Astrocyte of the hippocampus (primary cell): Measurements from ENCODE around the gene NKAIN1.
A peak's percentile ranks its signal among the peaks of the same experiment; 100 is the strongest.
"Not testable (repeated sequence)": the region's sequence is repeated elsewhere in the genome, so short reads cannot be mapped to it uniquely, and the experiment has no call there.

Experiments
- DNase-seq: peaks from one replicate; pipeline ENCODE4 v3.0.0; 2011; ENCODE audit warnings: low read depth, low spot score

NKAIN1 gene

GRCh38 chr1:31154000-31154631 lies 85.6 kb downstream of the NKAIN1 start:
- DNase-seq: no peak

- no peak for DNase-seq
These were observed 86.3 kb downstream of the NKAIN1 start for GRCh38 chr1:31153423-31153822.

GRCh38 chr1:31152181-31152795 lies 87.4 kb downstream of the NKAIN1 start:
- peak; percentile 16 for DNase-seq

- no peak for DNase-seq
These were observed 88.3 kb downstream of the NKAIN1 start for GRCh38 chr1:31151402-31151801.

GRCh38 chr1:31148409-31148808 lies 91.3 kb downstream of the NKAIN1 start:
- no peak for DNase-seq

GRCh38 chr1:31145648-31146047 lies 94.0 kb downstream of the NKAIN1 start:
- DNase-seq: no peak

GRCh38 chr1:31144442-31144841 lies 95.2 kb downstream of the NKAIN1 start:
- DNase-seq: no peak

- no peak for DNase-seq
These were observed 96.2 kb downstream of the NKAIN1 start for GRCh38 chr1:31143455-31143854.

- DNase-seq: no peak
These were observed 97.3 kb downstream of the NKAIN1 start for GRCh38 chr1:31142406-31142805.

- no peak for DNase-seq
These were observed 99.4 kb downstream of the NKAIN1 start for GRCh38 chr1:31140299-31140698.

GRCh38 chr1:31138797-31139521 lies 100.7 kb downstream of the NKAIN1 start:
- not testable (repeated sequence) for DNase-seq

- not testable (repeated sequence) for DNase-seq
These were observed 101.8 kb downstream of the NKAIN1 start for GRCh38 chr1:31137873-31138272.

- DNase-seq: no peak
These were observed 103.6 kb downstream of the NKAIN1 start for GRCh38 chr1:31135973-31136600.

GRCh38 chr1:31133368-31133767 lies 106.3 kb downstream of the NKAIN1 start:
- no peak for DNase-seq
